ENCODE measurements around the gene CLDN9.
A peak's percentile ranks its signal among the peaks of the same experiment; 100 is the strongest.

CLDN9 gene

DNA sequence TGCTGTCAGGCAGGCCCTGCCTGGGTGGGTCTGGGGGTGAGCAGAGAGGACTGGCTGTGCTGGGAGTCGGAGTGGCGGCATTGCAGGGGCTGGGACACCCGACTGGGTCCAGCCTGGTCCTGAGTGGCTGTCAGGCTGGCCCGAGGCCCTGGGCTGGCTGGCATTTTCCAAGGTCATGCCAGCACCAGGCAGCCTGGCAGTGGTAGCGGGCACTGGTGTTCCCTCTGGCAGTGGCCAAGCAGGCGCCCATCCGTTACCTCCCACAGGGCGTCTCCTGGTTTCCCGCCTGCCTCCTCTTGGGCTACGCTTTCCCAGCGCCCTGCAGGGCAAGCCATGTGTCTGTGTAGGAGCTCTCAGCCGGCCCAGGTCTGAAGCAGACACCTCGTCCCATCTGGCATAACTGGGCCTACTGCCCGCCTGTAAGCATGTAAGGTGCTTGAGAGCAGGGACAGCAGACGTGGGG lies 26.8 kb upstream of the CLDN9 start:
- Histone ChIP-seq H3K36me3 (no peaks in the 10 kb centered on the region), H3K27me3 (peaks cover 0 to 35% of the 10 kb centered on the region in 2 donors), H3K4me1 (peaks cover 0 to 36% (median 27%) of the 10 kb centered on the region in 4 donors), H3K27ac (peak overlapping the region in 1 of 2 donors; percentile 53), H3K4me3 (no peak overlapping the region), H3K9me3 (no peaks in the 10 kb centered on the region)
- intact Hi-C loops (cut with DNase I; ENCODE audit: low total_unique reads): no loop called here
- TF ChIP-seq, protein P1, sequence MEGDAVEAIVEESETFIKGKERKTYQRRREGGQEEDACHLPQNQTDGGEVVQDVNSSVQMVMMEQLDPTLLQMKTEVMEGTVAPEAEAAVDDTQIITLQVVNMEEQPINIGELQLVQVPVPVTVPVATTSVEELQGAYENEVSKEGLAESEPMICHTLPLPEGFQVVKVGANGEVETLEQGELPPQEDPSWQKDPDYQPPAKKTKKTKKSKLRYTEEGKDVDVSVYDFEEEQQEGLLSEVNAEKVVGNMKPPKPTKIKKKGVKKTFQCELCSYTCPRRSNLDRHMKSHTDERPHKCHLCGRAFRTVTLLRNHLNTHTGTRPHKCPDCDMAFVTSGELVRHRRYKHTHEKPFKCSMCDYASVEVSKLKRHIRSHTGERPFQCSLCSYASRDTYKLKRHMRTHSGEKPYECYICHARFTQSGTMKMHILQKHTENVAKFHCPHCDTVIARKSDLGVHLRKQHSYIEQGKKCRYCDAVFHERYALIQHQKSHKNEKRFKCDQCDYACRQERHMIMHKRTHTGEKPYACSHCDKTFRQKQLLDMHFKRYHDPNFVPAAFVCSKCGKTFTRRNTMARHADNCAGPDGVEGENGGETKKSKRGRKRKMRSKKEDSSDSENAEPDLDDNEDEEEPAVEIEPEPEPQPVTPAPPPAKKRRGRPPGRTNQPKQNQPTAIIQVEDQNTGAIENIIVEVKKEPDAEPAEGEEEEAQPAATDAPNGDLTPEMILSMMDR (IDR thresholded peaks at IDR 0.05): no peak
- DNase-seq: peak in 1 of 2 donors; percentile 80

- H3K27me3 ChIP-seq: peaks cover 0 to 35% of the 10 kb centered on the region in 2 donors
- intact Hi-C loops (cut with DNase I; ENCODE audit: low total_unique reads): no loop called here
Measured at GRCh38 chr16:2986623-2987188, 26.0 kb upstream of the CLDN9 start.

DNA sequence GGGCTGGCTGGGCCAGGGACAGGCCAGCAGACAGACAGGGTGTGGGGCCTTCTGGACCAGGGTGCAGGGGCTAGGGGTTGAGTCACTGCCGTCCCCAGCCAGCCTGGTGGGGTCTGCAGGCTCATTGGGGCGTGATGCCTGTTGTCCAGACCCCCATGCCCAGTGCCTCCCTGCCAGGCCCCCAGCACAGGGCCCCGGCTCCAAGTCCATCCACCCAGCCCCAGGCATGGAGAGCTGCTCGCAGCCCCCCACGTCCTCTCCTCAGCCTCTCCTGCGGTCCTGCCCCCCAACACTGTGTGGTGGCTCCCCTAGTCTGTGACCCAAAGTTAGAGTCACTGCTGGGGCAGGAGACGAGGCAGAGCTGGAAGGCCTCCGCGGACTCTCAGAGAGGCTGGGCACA lies 25.4 kb upstream of the CLDN9 start:
- H3K27ac ChIP-seq: no peak overlapping the region
- TF ChIP-seq, protein P1 (IDR thresholded peaks at IDR 0.05): no peak
- no peaks in the 10 kb centered on the region for H3K9me3 ChIP-seq
- no peaks in the 10 kb centered on the region for H3K36me3 ChIP-seq
- intact Hi-C loops (cut with DNase I; ENCODE audit: low total_unique reads): no loop called here
- peaks cover 0 to 35% of the 10 kb centered on the region in 2 donors for H3K27me3 ChIP-seq
- H3K4me1 ChIP-seq: peaks cover 0 to 33% (median 24%) of the 10 kb centered on the region in 4 donors
- no peak for DNase-seq
- H3K4me3 ChIP-seq: no peak overlapping the region

More at GRCh38 chr16:2986623-2987188, 26.0 kb upstream of the CLDN9 start:
- TF ChIP-seq, protein P1 (IDR thresholded peaks at IDR 0.05): no peak
- Histone ChIP-seq H3K4me1 (peaks cover 0 to 33% (median 24%) of the 10 kb centered on the region in 4 donors), H3K27ac (no peak overlapping the region), H3K36me3 (no peaks in the 10 kb centered on the region), H3K4me3 (no peak overlapping the region), H3K9me3 (no peaks in the 10 kb centered on the region)
- DNase-seq: no peak

DNA sequence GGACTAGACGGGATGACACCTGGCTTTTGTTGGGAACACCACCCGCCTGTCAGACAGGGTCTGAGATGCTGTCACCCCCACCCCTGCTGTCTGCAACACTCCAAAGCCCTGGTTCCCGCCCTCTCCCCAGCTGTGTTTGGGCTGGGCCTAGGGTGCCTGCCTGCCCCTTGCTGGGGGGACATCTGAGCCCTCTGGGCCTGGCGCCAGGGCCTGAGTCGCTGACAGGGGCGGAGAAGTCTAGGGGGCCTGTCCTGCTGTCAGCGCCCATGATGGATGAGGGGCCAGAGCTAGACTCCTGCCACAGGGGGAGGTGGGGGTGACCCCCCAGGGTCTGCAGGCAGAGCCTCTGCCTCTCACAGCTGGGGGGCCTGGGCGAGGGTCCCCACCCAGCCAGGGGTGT lies 24.9 kb upstream of the CLDN9 start:
- Histone ChIP-seq H3K36me3 (no peaks in the 10 kb centered on the region), H3K9me3 (no peaks in the 10 kb centered on the region), H3K27ac (no peak overlapping the region), H3K27me3 (peaks cover 0 to 35% of the 10 kb centered on the region in 2 donors), H3K4me1 (peaks cover 0 to 33% (median 24%) of the 10 kb centered on the region in 4 donors), H3K4me3 (no peak overlapping the region)
- intact Hi-C loops (cut with DNase I; ENCODE audit: low total_unique reads): no loop called here
- no peak for DNase-seq
- TF ChIP-seq, protein P1 (IDR thresholded peaks at IDR 0.05): no peak

- TF ChIP-seq, protein P1 (IDR thresholded peaks at IDR 0.05): no peak
- H3K27me3 ChIP-seq: peaks cover 0 to 35% of the 10 kb centered on the region in 2 donors
- H3K9me3 ChIP-seq: no peaks in the 10 kb centered on the region
- DNase-seq: no peak
- H3K4me1 ChIP-seq: peaks cover 0 to 27% (median 21%) of the 10 kb centered on the region in 4 donors
- H3K36me3 ChIP-seq: no peaks in the 10 kb centered on the region
- no peak overlapping the region for H3K4me3 ChIP-seq
- no peak overlapping the region for H3K27ac ChIP-seq
- intact Hi-C loops (cut with DNase I; ENCODE audit: low total_unique reads): no loop called here
Measured at GRCh38 chr16:2988590-2989099, 24.1 kb upstream of the CLDN9 start.
